ENCODE measurements around the gene RGS3. TPM values are rescaled to one million over a fixed set of nuclear protein-coding genes. Genes with fewer than 3 reads are reported as not detected.

RGS3 gene
- total RNA-seq, 1 experiment from 2014 or later, result 71.1 TPM

GRCh38 chr9:113584428-113585084 is 121.0 kb downstream of the RGS3 start:
- H3K9me3 Mint-ChIP-seq (ENCODE audit: unreplicated experiment), result no peaks in the 10 kb centered on the region
- DNase-seq, result no peak
- peaks cover 2% of the 10 kb centered on the region; the same call in 1 of the 2 replicates for H3K36me3 ChIP-seq (ENCODE audit: control insufficient read depth, insufficient read depth, low read length)
- ChIA-PET CTCF (no interaction called here), POLR2A (no interaction called here)
- H3K4me1 ChIP-seq, result peaks cover 7% of the 10 kb centered on the region; the same call in 1 of the 2 replicates
- H3K9me3 ChIP-seq, result no peaks in the 10 kb centered on the region
- intact Hi-C loops (cut with micrococcal nuclease; ENCODE audit: unreplicated experiment), result no loop called here
- H3K27me3 ChIP-seq (replicated peaks; ENCODE audit: control insufficient read depth, insufficient read depth, low read length), result no peaks in the 10 kb centered on the region
- no peak overlapping the region for H3K4me3 Mint-ChIP-seq (ENCODE audit: unreplicated experiment)
- TF ChIP-seq, protein P1, sequence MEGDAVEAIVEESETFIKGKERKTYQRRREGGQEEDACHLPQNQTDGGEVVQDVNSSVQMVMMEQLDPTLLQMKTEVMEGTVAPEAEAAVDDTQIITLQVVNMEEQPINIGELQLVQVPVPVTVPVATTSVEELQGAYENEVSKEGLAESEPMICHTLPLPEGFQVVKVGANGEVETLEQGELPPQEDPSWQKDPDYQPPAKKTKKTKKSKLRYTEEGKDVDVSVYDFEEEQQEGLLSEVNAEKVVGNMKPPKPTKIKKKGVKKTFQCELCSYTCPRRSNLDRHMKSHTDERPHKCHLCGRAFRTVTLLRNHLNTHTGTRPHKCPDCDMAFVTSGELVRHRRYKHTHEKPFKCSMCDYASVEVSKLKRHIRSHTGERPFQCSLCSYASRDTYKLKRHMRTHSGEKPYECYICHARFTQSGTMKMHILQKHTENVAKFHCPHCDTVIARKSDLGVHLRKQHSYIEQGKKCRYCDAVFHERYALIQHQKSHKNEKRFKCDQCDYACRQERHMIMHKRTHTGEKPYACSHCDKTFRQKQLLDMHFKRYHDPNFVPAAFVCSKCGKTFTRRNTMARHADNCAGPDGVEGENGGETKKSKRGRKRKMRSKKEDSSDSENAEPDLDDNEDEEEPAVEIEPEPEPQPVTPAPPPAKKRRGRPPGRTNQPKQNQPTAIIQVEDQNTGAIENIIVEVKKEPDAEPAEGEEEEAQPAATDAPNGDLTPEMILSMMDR (IDR thresholded peaks at IDR 0.05; ENCODE audit: insufficient read depth in 1 of 2, low read depth in 1 of 2, low read length in 1 of 2, severe bottlenecking in 1 of 2, unreplicated experiment in 1 of 2), result no peak
- no peak overlapping the region for H3K4me3 ChIP-seq (ENCODE audit: low read depth, low read length)
- no peak overlapping the region for H3K27ac Mint-ChIP-seq (ENCODE audit: unreplicated experiment)
- no peaks in the 10 kb centered on the region for H3K4me1 Mint-ChIP-seq (ENCODE audit: low read depth, unreplicated experiment)
- no peaks in the 10 kb centered on the region for H3K27me3 Mint-ChIP-seq (ENCODE audit: insufficient read depth, unreplicated experiment)
- H3K36me3 Mint-ChIP-seq (ENCODE audit: insufficient read depth, unreplicated experiment), result peaks cover 27% of the 10 kb centered on the region
- BruUV-seq (replicated peaks), result no TSS peak

- Mint-ChIP-seq H3K27ac (ENCODE audit: unreplicated experiment) (no peak overlapping the region), H3K36me3 (ENCODE audit: insufficient read depth, unreplicated experiment) (peaks cover 27% of the 10 kb centered on the region), H3K9me3 (ENCODE audit: unreplicated experiment) (no peaks in the 10 kb centered on the region), H3K27me3 (ENCODE audit: insufficient read depth, unreplicated experiment) (no peaks in the 10 kb centered on the region), H3K4me1 (ENCODE audit: low read depth, unreplicated experiment) (no peaks in the 10 kb centered on the region), H3K4me3 (ENCODE audit: unreplicated experiment) (no peak overlapping the region)
- intact Hi-C loops (cut with micrococcal nuclease; ENCODE audit: unreplicated experiment), result no loop called here
- TF ChIP-seq, protein P1 (IDR thresholded peaks at IDR 0.05; ENCODE audit: insufficient read depth in 1 of 2, low read depth in 1 of 2, low read length in 1 of 2, severe bottlenecking in 1 of 2, unreplicated experiment in 1 of 2), result no peak
- Histone ChIP-seq H3K27me3 (replicated peaks; ENCODE audit: control insufficient read depth, insufficient read depth, low read length) (no peaks in the 10 kb centered on the region), H3K4me1 (peaks cover 7% of the 10 kb centered on the region; the same call in 1 of the 2 replicates), H3K9me3 (no peaks in the 10 kb centered on the region), H3K4me3 (ENCODE audit: low read depth, low read length) (no peak overlapping the region), H3K36me3 (ENCODE audit: control insufficient read depth, insufficient read depth, low read length) (peaks cover 2% of the 10 kb centered on the region; the same call in 1 of the 2 replicates)
- no peak for DNase-seq
- POLR2A ChIA-PET, result no interaction called here
- CTCF ChIA-PET, result interaction anchor here (1.4 kb wide), 1 partner anchor 73 kb away, joined by 3 read pairs; no protein-coding TSS in a partner anchor
- no TSS peak for BruUV-seq (replicated peaks)
These were observed 121.5 kb downstream of the RGS3 start for GRCh38 chr9:113585085-113585442.

DNA sequence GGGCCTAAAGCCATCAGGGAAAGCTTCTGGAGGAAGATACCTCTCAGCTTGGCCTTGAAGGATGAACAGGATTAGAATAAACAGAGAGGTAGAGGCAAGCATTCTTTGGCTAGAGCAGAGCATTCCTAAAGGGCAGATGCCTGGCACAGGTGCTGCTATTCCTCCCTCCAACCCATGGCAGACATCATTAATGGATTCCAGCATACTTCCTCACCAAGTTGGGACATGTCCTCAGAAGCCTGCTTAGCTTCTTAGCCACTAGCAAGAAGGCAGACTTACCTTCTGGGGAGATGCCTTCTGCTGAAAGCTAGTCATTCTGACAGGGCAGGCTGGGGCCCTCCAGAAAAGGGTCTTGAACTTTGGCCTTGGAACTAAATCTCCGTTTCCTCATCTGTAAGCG is 122.0 kb downstream of the RGS3 start:
- H3K4me3 ChIP-seq (ENCODE audit: low read depth, low read length), result no peak overlapping the region
- H3K36me3 ChIP-seq (ENCODE audit: control insufficient read depth, insufficient read depth, low read length), result peaks cover 2% of the 10 kb centered on the region; the same call in 1 of the 2 replicates
- no peak for DNase-seq
- no peaks in the 10 kb centered on the region for H3K27me3 Mint-ChIP-seq (ENCODE audit: insufficient read depth, unreplicated experiment)
- H3K4me3 Mint-ChIP-seq (ENCODE audit: unreplicated experiment), result no peak overlapping the region
- ChIA-PET CTCF (interaction anchor here (1.4 kb wide), 2 partner anchors 70 to 72 kb away, joined by 3 read pairs; no protein-coding TSS in a partner anchor), POLR2A (no interaction called here)
- peaks cover 27% of the 10 kb centered on the region for H3K36me3 Mint-ChIP-seq (ENCODE audit: insufficient read depth, unreplicated experiment)
- no peaks in the 10 kb centered on the region for H3K4me1 Mint-ChIP-seq (ENCODE audit: low read depth, unreplicated experiment)
- peaks cover 7% of the 10 kb centered on the region; the same call in 1 of the 2 replicates for H3K4me1 ChIP-seq
- H3K9me3 Mint-ChIP-seq (ENCODE audit: unreplicated experiment), result no peaks in the 10 kb centered on the region
- H3K9me3 ChIP-seq, result no peaks in the 10 kb centered on the region
- intact Hi-C loops (cut with micrococcal nuclease; ENCODE audit: unreplicated experiment), result no loop called here
- no peak overlapping the region for H3K27ac Mint-ChIP-seq (ENCODE audit: unreplicated experiment)
- TF ChIP-seq, protein P1 (IDR thresholded peaks at IDR 0.05; ENCODE audit: insufficient read depth in 1 of 2, low read depth in 1 of 2, low read length in 1 of 2, severe bottlenecking in 1 of 2, unreplicated experiment in 1 of 2), result no peak
- BruUV-seq (replicated peaks), result no TSS peak
- H3K27me3 ChIP-seq (replicated peaks; ENCODE audit: control insufficient read depth, insufficient read depth, low read length), result no peaks in the 10 kb centered on the region
